ENCODE data around the gene ENTPD7. TPM values are rescaled to one million over a fixed set of nuclear protein-coding genes. Genes with fewer than 3 reads are reported as not detected.

Gene ENTPD7
- polyA plus RNA-seq, 1 donor from 2014 or later: 4.1 TPM

DNA sequence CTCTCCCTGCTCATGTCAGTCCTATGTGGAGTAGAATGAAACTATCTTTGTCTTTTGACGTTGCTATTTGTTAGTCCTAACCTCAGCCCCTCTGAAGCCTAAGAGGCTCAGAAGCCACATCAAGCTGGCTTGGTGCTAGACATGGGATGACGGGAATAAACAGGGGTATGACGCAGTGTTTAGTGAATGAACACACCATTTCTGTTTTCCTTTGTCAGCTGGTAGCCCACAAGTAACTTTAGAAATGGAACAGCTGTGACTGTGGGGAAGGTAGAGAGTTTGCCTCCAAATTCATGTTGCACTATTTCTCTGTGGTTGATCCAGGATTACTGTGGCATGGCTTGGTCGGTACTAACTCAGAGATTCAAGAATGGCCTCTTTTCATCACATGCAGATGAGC lies 41.3 kb downstream of the ENTPD7 start:
- H3K4me2 ChIP-seq (ENCODE audit: low read length): no peak overlapping the region
- H3K79me2 ChIP-seq (replicated peaks; ENCODE audit: insufficient read depth, low read length): no peaks in the 10 kb centered on the region
- H3K9me2 ChIP-seq (ENCODE audit: insufficient read depth, low read length): no peaks in the 10 kb centered on the region
- H4K20me1 ChIP-seq (ENCODE audit: insufficient read depth): no peaks in the 10 kb centered on the region
- no peaks in the 10 kb centered on the region for H3K9me3 ChIP-seq (ENCODE audit: low read length)
- H2AFZ ChIP-seq (ENCODE audit: low read depth, low read length): no peak overlapping the region
- no peak overlapping the region for H3K9ac ChIP-seq (ENCODE audit: low read length)
- no peaks in the 10 kb centered on the region for H3F3A ChIP-seq (ENCODE audit: insufficient read depth, low read length, poor library complexity, severe bottlenecking)
- peaks cover 14% of the 10 kb centered on the region for H3K36me3 ChIP-seq (ENCODE audit: insufficient read depth, low read length)
- TF ChIP-seq, protein P1, sequence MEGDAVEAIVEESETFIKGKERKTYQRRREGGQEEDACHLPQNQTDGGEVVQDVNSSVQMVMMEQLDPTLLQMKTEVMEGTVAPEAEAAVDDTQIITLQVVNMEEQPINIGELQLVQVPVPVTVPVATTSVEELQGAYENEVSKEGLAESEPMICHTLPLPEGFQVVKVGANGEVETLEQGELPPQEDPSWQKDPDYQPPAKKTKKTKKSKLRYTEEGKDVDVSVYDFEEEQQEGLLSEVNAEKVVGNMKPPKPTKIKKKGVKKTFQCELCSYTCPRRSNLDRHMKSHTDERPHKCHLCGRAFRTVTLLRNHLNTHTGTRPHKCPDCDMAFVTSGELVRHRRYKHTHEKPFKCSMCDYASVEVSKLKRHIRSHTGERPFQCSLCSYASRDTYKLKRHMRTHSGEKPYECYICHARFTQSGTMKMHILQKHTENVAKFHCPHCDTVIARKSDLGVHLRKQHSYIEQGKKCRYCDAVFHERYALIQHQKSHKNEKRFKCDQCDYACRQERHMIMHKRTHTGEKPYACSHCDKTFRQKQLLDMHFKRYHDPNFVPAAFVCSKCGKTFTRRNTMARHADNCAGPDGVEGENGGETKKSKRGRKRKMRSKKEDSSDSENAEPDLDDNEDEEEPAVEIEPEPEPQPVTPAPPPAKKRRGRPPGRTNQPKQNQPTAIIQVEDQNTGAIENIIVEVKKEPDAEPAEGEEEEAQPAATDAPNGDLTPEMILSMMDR (IDR thresholded peaks at IDR 0.05; ENCODE audit: poor library complexity, severe bottlenecking): no peak
- TF ChIP-seq EP300 (conservative IDR thresholded peaks at IDR 0.05; ENCODE audit: poor library complexity, severe bottlenecking): no peak
- TF ChIP-seq, protein P2, sequence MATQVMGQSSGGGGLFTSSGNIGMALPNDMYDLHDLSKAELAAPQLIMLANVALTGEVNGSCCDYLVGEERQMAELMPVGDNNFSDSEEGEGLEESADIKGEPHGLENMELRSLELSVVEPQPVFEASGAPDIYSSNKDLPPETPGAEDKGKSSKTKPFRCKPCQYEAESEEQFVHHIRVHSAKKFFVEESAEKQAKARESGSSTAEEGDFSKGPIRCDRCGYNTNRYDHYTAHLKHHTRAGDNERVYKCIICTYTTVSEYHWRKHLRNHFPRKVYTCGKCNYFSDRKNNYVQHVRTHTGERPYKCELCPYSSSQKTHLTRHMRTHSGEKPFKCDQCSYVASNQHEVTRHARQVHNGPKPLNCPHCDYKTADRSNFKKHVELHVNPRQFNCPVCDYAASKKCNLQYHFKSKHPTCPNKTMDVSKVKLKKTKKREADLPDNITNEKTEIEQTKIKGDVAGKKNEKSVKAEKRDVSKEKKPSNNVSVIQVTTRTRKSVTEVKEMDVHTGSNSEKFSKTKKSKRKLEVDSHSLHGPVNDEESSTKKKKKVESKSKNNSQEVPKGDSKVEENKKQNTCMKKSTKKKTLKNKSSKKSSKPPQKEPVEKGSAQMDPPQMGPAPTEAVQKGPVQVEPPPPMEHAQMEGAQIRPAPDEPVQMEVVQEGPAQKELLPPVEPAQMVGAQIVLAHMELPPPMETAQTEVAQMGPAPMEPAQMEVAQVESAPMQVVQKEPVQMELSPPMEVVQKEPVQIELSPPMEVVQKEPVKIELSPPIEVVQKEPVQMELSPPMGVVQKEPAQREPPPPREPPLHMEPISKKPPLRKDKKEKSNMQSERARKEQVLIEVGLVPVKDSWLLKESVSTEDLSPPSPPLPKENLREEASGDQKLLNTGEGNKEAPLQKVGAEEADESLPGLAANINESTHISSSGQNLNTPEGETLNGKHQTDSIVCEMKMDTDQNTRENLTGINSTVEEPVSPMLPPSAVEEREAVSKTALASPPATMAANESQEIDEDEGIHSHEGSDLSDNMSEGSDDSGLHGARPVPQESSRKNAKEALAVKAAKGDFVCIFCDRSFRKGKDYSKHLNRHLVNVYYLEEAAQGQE (IDR thresholded peaks at IDR 0.05; ENCODE audit: borderline replicate concordance): no peak
- no peak for TF ChIP-seq SMC3 (conservative IDR thresholded peaks at IDR 0.05; ENCODE audit: poor library complexity)
- no peak for TF ChIP-seq MXI1 (conservative IDR thresholded peaks at IDR 0.05; ENCODE audit: poor library complexity, severe bottlenecking)
- no peak for TF ChIP-seq RAD21 (conservative IDR thresholded peaks at IDR 0.05)
- TF ChIP-seq TAF1 (IDR thresholded peaks at IDR 0.05; ENCODE audit: low read depth): no peak
- no peak for TF ChIP-seq POLR2AphosphoS5 (IDR thresholded peaks at IDR 0.05)
- TF ChIP-seq EZH2 (IDR thresholded peaks at IDR 0.05; ENCODE audit: borderline replicate concordance, insufficient read depth, low read length, poor library complexity, severe bottlenecking): no peak
- no peak overlapping the region for H3K4me3 ChIP-seq (ENCODE audit: low read length)
- no peaks in the 10 kb centered on the region for H3K27me3 ChIP-seq (ENCODE audit: insufficient read depth, low read depth, low read length)
- no peak overlapping the region for H3K27ac ChIP-seq (ENCODE audit: low read length)

DNA sequence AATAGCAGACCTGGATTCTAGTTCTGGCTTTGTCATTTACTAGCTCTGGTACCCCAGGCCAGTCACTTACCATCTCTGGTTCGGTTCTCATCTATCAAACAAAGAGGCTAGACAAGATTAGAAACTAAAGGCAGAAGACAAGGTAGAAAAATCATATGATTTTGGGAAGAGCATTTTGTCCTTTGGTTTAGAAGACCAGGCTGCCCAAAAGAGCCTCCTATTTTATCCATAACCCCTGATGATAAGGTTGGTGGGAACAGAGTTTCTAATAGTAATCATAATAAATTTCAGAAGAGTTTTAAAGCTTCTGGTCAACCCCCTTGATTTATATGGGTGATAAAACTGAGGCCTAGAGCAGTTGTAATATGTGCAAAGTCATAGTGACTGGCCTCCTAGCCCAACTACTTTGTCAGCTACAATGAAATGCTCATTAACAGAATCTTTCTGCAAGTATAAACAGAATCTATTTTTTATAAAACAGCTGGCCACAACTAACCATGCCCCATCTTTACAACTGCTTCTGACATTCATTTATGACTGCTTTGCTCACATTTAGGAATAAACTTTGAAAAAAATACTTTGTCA lies 49.2 kb downstream of the ENTPD7 start:
- Histone ChIP-seq H3F3A (ENCODE audit: insufficient read depth, low read length, poor library complexity, severe bottlenecking) (no peaks in the 10 kb centered on the region), H3K9me3 (ENCODE audit: low read length) (no peaks in the 10 kb centered on the region), H3K9ac (ENCODE audit: low read length) (no peak overlapping the region), H3K9me2 (ENCODE audit: insufficient read depth, low read length) (no peaks in the 10 kb centered on the region), H4K20me1 (ENCODE audit: insufficient read depth) (no peaks in the 10 kb centered on the region), H3K4me3 (ENCODE audit: low read length) (no peak overlapping the region), H3K79me2 (replicated peaks; ENCODE audit: insufficient read depth, low read length) (no peaks in the 10 kb centered on the region), H3K27me3 (ENCODE audit: insufficient read depth, low read depth, low read length) (no peaks in the 10 kb centered on the region), H3K4me2 (ENCODE audit: low read length) (no peak overlapping the region), H3K36me3 (ENCODE audit: insufficient read depth, low read length) (peaks cover 7% of the 10 kb centered on the region), H2AFZ (ENCODE audit: low read depth, low read length) (no peak overlapping the region), H3K27ac (ENCODE audit: low read length) (no peak overlapping the region)
- TF ChIP-seq, protein P1 (IDR thresholded peaks at IDR 0.05; ENCODE audit: poor library complexity, severe bottlenecking): no peak
- TF ChIP-seq EP300 (conservative IDR thresholded peaks at IDR 0.05; ENCODE audit: poor library complexity, severe bottlenecking) (no peak), MXI1 (conservative IDR thresholded peaks at IDR 0.05; ENCODE audit: poor library complexity, severe bottlenecking) (no peak)

All from neural cell (in vitro differentiated cells).